Calu3 (cell line): ENCODE data around the gene LBHD1. TPM values are rescaled to one million over a fixed set of nuclear protein-coding genes. Genes with fewer than 3 reads are reported as not detected.
A peak's percentile ranks its signal among the peaks of the same experiment; 100 is the strongest.

Experiments
- BruUV-seq: library from RNA; stranded (reverse); fragments of 400-500 nt; replicated peaks from 2 replicates; lab custom pipeline; 2021; lab: Mats Ljungman, UMichigan
- CTCF ChIA-PET: fragments of 300-600 bp; sonication (Branson Sonifier 250); formaldehyde crosslinking; loops from one replicate; lab custom pipeline; 2022; ENCODE audit warnings: antibody characterized with exemption; lab: Charles Lee
- DNase-seq: peaks from one replicate; pipeline ENCODE4 v3.0.0; 2022
- H3K27ac Mint-ChIP-seq: one replicate; pipeline ENCODE4 v1.8.0; 2022; ENCODE audit warnings: mixed read lengths; ENCODE audit not compliant: unreplicated experiment
- H3K27me3 Mint-ChIP-seq: one replicate; pipeline ENCODE4 v1.8.0; 2022; ENCODE audit warnings: mixed read lengths; ENCODE audit not compliant: unreplicated experiment
- H3K36me3 Mint-ChIP-seq: one replicate; pipeline ENCODE4 v1.8.0; 2022; ENCODE audit warnings: mild to moderate bottlenecking, moderate library complexity, mixed read lengths; ENCODE audit not compliant: insufficient read depth, unreplicated experiment
- H3K4me1 Mint-ChIP-seq: one replicate; pipeline ENCODE4 v1.8.0; 2022; ENCODE audit warnings: mild to moderate bottlenecking, low read depth, mixed read lengths; ENCODE audit not compliant: unreplicated experiment
- H3K4me3 Mint-ChIP-seq: one replicate; pipeline ENCODE4 v1.8.0; 2022; ENCODE audit warnings: mild to moderate bottlenecking, low read depth, moderate library complexity, mixed read lengths; ENCODE audit not compliant: unreplicated experiment
- H3K9me3 Mint-ChIP-seq: one replicate; pipeline ENCODE4 v1.8.0; 2022; ENCODE audit warnings: low read depth, mixed read lengths; ENCODE audit not compliant: unreplicated experiment
- intact Hi-C: fragments of 100-400 bp; cut with micrococcal nuclease; formaldehyde crosslinking; loops from one replicate; pipeline ENCODE4 v1.10.0; 2022; ENCODE audit not compliant: unreplicated experiment
- total RNA-seq: library from RNA; stranded (reverse); gene quantifications from 2 replicates; pipeline ENCODE4 v1.2.3, GENCODE V29; 2022
- TF ChIP-seq, protein P1 (sequence below): fragments of 200-600 bp; IDR thresholded peaks from one replicate; pipeline ENCODE4 v1.8.0; 2022; ENCODE audit warnings: antibody characterized with exemption; ENCODE audit not compliant: unreplicated experiment

LBHD1 gene
- total RNA-seq, 1 experiment from 2014 or later: 16.4 TPM

GRCh38 chr11:62688491-62688890 lies 16.4 kb upstream of the LBHD1 start:
- intact Hi-C loops: no loop called here
- no peak overlapping the region for H3K27ac Mint-ChIP-seq
- peaks cover 15% of the 10 kb centered on the region for H3K36me3 Mint-ChIP-seq
- H3K9me3 Mint-ChIP-seq: no peaks in the 10 kb centered on the region
- H3K4me3 Mint-ChIP-seq: no peak overlapping the region
- DNase-seq: no peak
- TF ChIP-seq, protein P1, sequence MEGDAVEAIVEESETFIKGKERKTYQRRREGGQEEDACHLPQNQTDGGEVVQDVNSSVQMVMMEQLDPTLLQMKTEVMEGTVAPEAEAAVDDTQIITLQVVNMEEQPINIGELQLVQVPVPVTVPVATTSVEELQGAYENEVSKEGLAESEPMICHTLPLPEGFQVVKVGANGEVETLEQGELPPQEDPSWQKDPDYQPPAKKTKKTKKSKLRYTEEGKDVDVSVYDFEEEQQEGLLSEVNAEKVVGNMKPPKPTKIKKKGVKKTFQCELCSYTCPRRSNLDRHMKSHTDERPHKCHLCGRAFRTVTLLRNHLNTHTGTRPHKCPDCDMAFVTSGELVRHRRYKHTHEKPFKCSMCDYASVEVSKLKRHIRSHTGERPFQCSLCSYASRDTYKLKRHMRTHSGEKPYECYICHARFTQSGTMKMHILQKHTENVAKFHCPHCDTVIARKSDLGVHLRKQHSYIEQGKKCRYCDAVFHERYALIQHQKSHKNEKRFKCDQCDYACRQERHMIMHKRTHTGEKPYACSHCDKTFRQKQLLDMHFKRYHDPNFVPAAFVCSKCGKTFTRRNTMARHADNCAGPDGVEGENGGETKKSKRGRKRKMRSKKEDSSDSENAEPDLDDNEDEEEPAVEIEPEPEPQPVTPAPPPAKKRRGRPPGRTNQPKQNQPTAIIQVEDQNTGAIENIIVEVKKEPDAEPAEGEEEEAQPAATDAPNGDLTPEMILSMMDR: no peak
- no peaks in the 10 kb centered on the region for H3K27me3 Mint-ChIP-seq
- BruUV-seq: TSS peak; percentile 25
- CTCF ChIA-PET: interaction anchor here (0.6 kb wide), 1 partner anchor 41 kb away, joined by 3 read pairs; no protein-coding TSS in a partner anchor
- no peaks in the 10 kb centered on the region for H3K4me1 Mint-ChIP-seq

DNA sequence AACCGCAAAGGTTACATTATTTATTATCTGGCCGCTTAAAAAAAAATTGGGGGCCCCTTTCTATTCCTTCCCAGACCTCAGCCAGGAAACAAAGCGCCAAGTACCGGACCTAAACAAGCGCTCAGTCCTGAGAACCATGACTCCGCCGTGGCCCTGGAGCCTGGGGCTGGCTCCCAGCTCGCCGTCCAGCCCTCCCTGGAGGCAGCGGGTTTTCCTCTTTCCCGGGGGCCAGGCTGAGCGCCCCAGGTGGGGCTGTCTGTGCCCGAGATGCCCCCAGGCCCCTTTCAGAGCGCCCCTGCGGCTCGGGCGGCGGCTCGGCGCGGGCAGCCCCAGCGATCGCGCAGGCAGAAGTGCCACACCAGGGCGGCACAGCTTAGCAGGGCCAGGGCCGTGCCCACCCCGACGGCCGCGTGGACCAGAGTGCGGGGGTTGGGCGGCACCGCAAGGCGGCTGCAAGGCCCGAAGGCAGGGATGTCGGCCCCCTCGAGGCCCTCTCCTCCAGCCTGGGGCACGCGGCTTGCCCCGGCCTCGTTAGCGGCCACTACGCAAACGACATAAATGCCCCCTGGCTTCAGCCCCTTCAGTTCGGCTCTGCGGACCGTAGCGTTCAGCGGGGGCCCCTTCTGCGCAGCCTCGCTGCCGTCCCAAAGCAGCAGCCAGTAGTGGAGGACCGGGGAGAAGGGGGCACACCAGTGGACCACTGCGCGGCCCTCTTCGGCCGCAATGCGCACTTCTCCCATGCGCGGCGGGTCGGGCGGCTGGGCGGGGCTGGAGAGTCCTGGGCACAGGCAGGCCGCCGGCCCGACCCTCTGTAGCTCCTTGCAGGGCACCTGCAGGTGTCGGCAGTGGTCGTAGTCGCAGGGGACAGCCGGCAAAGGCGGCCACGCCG lies 15.7 kb upstream of the LBHD1 start:
- BruUV-seq: no TSS peak
- no peak for DNase-seq
- intact Hi-C loops: no loop called here
- Mint-ChIP-seq H3K27ac (no peak overlapping the region), H3K4me1 (no peaks in the 10 kb centered on the region), H3K9me3 (no peaks in the 10 kb centered on the region), H3K27me3 (no peaks in the 10 kb centered on the region), H3K36me3 (peaks cover 14% of the 10 kb centered on the region), H3K4me3 (no peak overlapping the region)
- TF ChIP-seq, protein P1: no peak
- CTCF ChIA-PET: no interaction called here

DNA sequence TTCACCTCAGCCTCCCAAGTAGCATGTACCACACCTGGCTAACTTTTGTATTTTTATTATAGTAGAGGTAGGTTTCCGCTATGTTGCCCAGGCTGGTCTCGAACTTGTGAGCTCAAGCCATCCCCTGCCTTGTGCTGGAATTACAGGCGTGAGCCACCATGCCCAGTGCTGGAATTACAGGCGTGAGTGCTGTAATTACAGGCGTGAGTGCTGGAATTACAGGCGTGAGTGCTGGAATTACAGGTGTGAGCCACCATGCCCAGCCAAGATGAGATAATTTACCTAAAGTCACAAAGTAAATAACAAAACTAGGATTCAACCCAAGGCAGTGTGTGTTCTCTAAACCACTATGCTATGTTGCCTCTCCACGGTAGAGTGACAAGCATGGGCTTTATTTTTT lies 10.5 kb upstream of the LBHD1 start:
- no TSS peak for BruUV-seq

DNA sequence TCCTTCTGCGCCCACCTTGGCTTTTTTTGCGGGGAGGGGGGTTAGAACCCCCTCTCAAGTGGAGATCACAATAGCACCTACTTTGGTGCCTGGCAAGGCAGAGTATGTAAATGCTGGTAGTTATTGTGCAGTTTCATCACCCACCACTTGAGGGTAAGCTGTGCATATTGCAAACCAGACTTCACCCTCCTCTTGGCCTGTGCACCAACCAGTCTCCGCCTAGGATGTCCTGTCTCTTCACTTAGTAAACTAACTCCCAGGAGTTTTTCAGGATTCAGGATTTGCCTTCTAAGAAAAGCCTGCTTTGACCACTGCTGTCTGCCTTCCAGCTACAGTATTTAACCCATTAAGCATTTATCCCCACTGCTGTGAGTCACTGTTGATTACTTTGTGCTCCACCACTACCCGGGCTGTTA lies 8.8 kb upstream of the LBHD1 start:
- H3K27ac Mint-ChIP-seq: peak overlapping the region; percentile 56
- BruUV-seq: no TSS peak
- peaks cover 24% of the 10 kb centered on the region for H3K4me1 Mint-ChIP-seq
- TF ChIP-seq, protein P1: peak; percentile 41
- H3K36me3 Mint-ChIP-seq: peaks cover 41% of the 10 kb centered on the region
- intact Hi-C loops: no loop called here
- no peaks in the 10 kb centered on the region for H3K27me3 Mint-ChIP-seq
- no peaks in the 10 kb centered on the region for H3K9me3 Mint-ChIP-seq
- peak; percentile 64 for DNase-seq
- peak overlapping the region; percentile 32 for H3K4me3 Mint-ChIP-seq
- CTCF ChIA-PET: interaction anchor here (0.7 to 1.9 kb wide), 6 partner anchors 9 to 107 kb away, joined by 3 to 8 read pairs (median 4); partner anchors contain the start of genes HNRNPUL2, LBHD1, LRRN4CL and TMEM179B

More for the DNA sequence above, 10.5 kb upstream of the LBHD1 start:
- Mint-ChIP-seq H3K27me3 (no peaks in the 10 kb centered on the region), H3K4me3 (no peak overlapping the region), H3K27ac (no peak overlapping the region), H3K9me3 (no peaks in the 10 kb centered on the region), H3K4me1 (peaks cover 14% of the 10 kb centered on the region), H3K36me3 (peaks cover 26% of the 10 kb centered on the region)
- intact Hi-C loops: no loop called here
- no peak for DNase-seq
- CTCF ChIA-PET: no interaction called here
- TF ChIP-seq, protein P1: no peak
